Thyroid gland (tissue), 4 donors: ENCODE data around the gene PSMA6. TPM values are rescaled to one million over a fixed set of nuclear protein-coding genes. Genes with fewer than 3 reads are reported as not detected.

ENCODE experiments used
- DNase-seq, 2 donors: peaks; one replicate each; pipeline ENCODE4 v3.0.0-alpha.2; 2019
- H3K27ac ChIP-seq, 3 donors: fragments of 200-600 bp; sonication (generic); 1 replicate in 2 of 3; 2 replicates in 1 of 3; pipeline ENCODE4 v1.5.1; 2016 to 2019; ENCODE audit warnings: mild to moderate bottlenecking in 1 of 3, moderate library complexity in 1 of 3
- H3K27me3 ChIP-seq: fragments of 200-600 bp; sonication (generic); one replicate; pipeline ENCODE4 v1.5.1; 2019
- H3K36me3 ChIP-seq, 2 donors: fragments of 200-600 bp; sonication (generic); one replicate each; pipeline ENCODE4 v1.5.1; 2016 to 2019
- H3K4me1 ChIP-seq, 2 donors: fragments of 200-600 bp; sonication (generic); one replicate each; pipeline ENCODE4 v1.5.1; 2017 to 2019
- H3K4me3 ChIP-seq, 3 donors: fragments of 200-600 bp; sonication (generic); replicated peaks in 1 of 3; 1 replicate in 2 of 3; 2 replicates in 1 of 3; pipeline ENCODE4 v1.5.1; 2016; ENCODE audit warnings: mild to moderate bottlenecking in 1 of 3
- H3K9me3 ChIP-seq: fragments of 200-600 bp; sonication (generic); one replicate; pipeline ENCODE4 v1.5.1; 2017
- POLR2A ChIP-seq, 2 donors: fragments of 450-650 bp; IDR thresholded peaks; one replicate each; pipeline ENCODE4 v1.6.1; 2017; ENCODE audit warnings: antibody characterized with exemption in 2 of 2, mild to moderate bottlenecking in 2 of 2, moderate library complexity in 1 of 2
- WGBS, 2 donors: methylation state at CpG; one replicate each; pipeline ENCODE4 v1.1.5; 2017; 5-methylcytosine and 5-hydroxymethylcytosine counted together
- intact Hi-C: fragments of 100-400 bp; cut with DNase I; formaldehyde crosslinking; loops from one replicate; pipeline ENCODE4 v1.15.1; 2023
- total RNA-seq, 4 donors: library from RNA; depleted of rRNA; stranded (reverse); fragments of >200 nt; gene quantifications; one replicate each; pipeline ENCODE4 v1.2.3, GENCODE V29; 2016
- TF ChIP-seq, protein P1 (sequence below), 6 experiments: fragments of 200-600 bp in 3 of 6; fragments of 450-650 bp in 3 of 6; sonication (generic) in 3 of 6; IDR thresholded peaks; one replicate each; pipeline ENCODE4 v1.5.1; 2016 to 2019; ENCODE audit warnings: antibody characterized with exemption in 6 of 6, mild to moderate bottlenecking in 2 of 6, inconsistent platforms in 1 of 6, moderate library complexity in 1 of 6

PSMA6 gene
- total RNA-seq, 4 donors from 2014 or later = 107 to 157 (median 120) TPM

DNA sequence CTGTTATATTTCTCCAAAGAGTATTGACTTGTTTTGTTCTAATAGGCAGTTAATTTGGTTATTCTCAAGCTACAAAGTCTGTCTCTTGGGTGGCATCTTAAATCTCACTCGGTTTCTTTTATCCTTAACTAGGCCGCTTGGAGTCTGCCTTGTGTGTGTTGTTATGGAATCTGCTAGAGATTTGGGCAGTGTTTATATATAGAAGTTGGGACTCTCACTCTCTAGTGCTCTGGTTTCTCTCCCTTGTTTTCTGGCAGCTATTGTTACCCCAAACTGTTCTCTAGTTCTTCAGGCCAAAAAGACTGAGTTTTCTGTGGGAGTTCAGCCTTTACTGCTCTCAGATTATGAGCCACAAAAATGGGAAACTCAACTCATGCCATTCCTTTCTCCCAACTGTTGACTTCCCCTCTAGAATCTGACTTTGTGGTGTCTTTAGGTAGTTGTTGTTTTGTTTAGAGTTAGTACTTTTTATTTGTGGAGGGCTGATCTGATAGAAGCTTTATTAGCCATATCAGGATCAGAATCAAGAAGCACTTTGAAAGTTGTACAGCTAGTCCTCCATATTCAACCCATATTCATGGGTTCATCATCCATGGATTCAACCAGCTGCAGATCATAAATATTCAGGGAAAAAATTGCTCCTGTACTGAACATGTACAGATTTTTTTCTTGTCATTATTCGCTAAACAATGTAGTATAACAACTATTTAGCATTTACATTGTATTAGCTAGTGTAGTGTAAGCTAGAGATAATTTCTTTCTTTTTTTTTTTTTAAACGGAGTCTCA is 11.2 kb downstream of the PSMA6 start:
- no peak for TF ChIP-seq POLR2A (IDR thresholded peaks at IDR 0.05)
- TF ChIP-seq, protein P1, sequence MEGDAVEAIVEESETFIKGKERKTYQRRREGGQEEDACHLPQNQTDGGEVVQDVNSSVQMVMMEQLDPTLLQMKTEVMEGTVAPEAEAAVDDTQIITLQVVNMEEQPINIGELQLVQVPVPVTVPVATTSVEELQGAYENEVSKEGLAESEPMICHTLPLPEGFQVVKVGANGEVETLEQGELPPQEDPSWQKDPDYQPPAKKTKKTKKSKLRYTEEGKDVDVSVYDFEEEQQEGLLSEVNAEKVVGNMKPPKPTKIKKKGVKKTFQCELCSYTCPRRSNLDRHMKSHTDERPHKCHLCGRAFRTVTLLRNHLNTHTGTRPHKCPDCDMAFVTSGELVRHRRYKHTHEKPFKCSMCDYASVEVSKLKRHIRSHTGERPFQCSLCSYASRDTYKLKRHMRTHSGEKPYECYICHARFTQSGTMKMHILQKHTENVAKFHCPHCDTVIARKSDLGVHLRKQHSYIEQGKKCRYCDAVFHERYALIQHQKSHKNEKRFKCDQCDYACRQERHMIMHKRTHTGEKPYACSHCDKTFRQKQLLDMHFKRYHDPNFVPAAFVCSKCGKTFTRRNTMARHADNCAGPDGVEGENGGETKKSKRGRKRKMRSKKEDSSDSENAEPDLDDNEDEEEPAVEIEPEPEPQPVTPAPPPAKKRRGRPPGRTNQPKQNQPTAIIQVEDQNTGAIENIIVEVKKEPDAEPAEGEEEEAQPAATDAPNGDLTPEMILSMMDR (IDR thresholded peaks at IDR 0.05) = no peak
- intact Hi-C loops = no loop called here
- no peaks in the 10 kb centered on the region for H3K4me1 ChIP-seq

DNA sequence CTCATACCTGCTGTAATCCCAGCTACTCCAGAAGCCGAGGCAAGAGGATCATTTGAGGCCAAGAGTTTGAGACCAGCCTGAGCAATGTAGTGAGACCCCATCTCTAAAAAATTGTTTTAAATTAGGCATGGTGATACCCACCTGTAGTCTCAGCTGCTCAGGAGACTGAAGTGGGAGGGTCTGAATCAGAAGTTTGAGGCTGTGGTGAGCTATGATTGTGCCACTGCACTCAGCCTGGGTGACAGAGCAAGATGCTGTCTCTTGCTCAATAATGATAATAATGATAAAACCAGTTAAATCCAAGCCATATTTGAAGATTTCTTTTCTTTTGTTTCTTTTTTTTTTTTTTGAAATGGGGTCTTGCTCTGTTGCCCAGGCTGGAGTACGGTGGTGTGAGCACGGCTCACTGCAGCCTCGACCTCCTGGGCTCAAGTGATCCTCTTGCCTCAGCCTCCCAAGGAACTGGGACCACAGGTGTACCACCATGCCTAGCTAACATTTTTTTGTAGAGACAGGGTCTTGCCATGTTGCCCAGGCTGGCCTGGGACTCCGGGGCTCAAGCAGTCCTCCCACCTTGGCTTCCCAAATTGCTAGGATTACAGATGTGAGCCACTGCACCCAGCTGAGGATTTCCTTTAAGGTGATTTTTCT is 12.8 kb downstream of the PSMA6 start:
- DNase-seq = no peak
- H3K27me3 ChIP-seq = no peaks in the 10 kb centered on the region
- no peak overlapping the region for H3K4me3 ChIP-seq
- H3K4me1 ChIP-seq = no peaks in the 10 kb centered on the region
- 96 to 98% methylated on average over 5 of the region's 5 CpGs for WGBS, 2 donors
- H3K9me3 ChIP-seq = no peaks in the 10 kb centered on the region
- no peak overlapping the region for H3K27ac ChIP-seq
- peaks cover 9 to 12% of the 10 kb centered on the region in 2 donors for H3K36me3 ChIP-seq
- intact Hi-C loops = no loop called here
- TF ChIP-seq POLR2A (IDR thresholded peaks at IDR 0.05) = no peak
- TF ChIP-seq, protein P1 (IDR thresholded peaks at IDR 0.05) = no peak

More for the DNA sequence above, 11.2 kb downstream of the PSMA6 start:
- no peaks in the 10 kb centered on the region for H3K27me3 ChIP-seq
- no peaks in the 10 kb centered on the region for H3K9me3 ChIP-seq
- WGBS, 2 donors = 96 to 99% methylated on average over 4 of the region's 4 CpGs
- no peak for DNase-seq
- no peak overlapping the region for H3K27ac ChIP-seq
- H3K36me3 ChIP-seq = no peaks in the 10 kb centered on the region
- no peak overlapping the region for H3K4me3 ChIP-seq

DNA sequence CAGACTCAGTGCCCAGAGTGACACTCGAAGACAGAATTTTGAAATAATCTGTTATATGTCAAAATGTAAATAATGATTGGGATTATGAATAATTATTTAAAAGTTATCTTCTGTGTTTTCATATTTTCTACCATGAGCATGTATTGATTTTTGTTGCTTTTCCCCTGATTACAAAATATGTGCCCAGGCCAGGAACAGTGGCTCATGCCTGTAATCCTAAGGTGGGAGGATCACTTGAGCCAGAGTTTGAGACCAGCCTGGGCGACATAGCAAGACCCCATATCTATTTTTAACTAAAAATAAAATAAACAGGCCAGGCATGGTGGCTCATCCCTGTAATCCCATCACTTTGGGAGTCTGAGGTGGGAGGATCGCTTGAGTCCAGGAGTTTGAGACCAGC is 13.5 kb downstream of the PSMA6 start:
- no peaks in the 10 kb centered on the region for H3K27me3 ChIP-seq
- H3K9me3 ChIP-seq = no peaks in the 10 kb centered on the region
- H3K36me3 ChIP-seq = peaks cover 16 to 19% of the 10 kb centered on the region in 2 donors
- H3K4me1 ChIP-seq = no peaks in the 10 kb centered on the region
- intact Hi-C loops = no loop called here
- no peak for DNase-seq
- TF ChIP-seq, protein P1 (IDR thresholded peaks at IDR 0.05) = no peak
- TF ChIP-seq POLR2A (IDR thresholded peaks at IDR 0.05) = no peak
- H3K4me3 ChIP-seq = no peak overlapping the region
- 95% methylated on average over 3 of the region's 3 CpGs for WGBS, 2 donors
- H3K27ac ChIP-seq = no peak overlapping the region

DNA sequence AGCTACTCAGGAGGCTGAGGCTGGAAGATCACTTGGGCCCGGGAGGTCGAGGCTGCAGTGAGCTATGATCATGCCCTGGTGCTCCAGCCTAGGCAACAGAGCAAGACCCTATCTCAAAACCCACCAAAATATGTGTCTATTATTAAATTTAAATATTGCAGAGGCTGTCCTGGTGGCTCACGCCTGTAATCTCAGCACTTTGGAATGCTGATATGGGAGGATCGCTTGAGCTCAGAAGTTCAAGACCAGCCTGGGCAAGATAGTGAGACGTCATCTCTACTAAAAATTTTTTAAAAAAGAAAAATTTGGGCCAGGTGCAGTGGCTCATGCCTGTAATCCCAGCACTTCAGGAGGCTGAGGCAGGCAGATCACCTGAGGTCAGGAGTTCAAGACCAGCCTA is 13.9 kb downstream of the PSMA6 start:
- Histone ChIP-seq H3K4me1 (no peaks in the 10 kb centered on the region), H3K27ac (no peak overlapping the region), H3K4me3 (no peak overlapping the region), H3K27me3 (no peaks in the 10 kb centered on the region), H3K36me3 (peaks cover 19 to 21% of the 10 kb centered on the region in 2 donors), H3K9me3 (no peaks in the 10 kb centered on the region)
- intact Hi-C loops = no loop called here
- TF ChIP-seq POLR2A (IDR thresholded peaks at IDR 0.05) = no peak
- DNase-seq = no peak
- 98 to 100% methylated on average over 5 of the region's 5 CpGs for WGBS, 2 donors

DNA sequence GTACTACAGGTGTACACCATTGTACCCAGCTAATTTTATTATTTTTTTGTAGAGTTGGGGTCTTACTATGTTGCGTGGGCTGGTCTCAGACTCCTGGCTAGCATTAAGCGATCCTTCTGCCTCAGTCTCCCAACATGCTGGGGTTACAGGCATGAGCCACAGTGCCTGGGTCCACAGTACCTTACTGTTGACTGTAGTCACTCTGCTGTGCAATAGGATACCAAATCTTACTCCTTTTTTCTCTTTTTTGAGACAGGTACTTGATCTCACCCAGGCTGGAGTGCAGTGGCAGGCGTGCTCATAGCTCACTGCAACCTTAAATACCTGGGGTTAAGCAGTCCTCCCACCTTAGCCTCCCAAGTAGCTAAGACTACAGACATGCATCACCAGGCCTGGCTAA is 25.6 kb downstream of the PSMA6 start:
- Histone ChIP-seq H3K9me3 (no peaks in the 10 kb centered on the region), H3K36me3 (peaks cover 29 to 37% of the 10 kb centered on the region in 2 donors), H3K4me3 (no peak overlapping the region), H3K4me1 (no peaks in the 10 kb centered on the region), H3K27me3 (no peaks in the 10 kb centered on the region), H3K27ac (no peak overlapping the region)
- no peak for DNase-seq
- no peak for TF ChIP-seq POLR2A (IDR thresholded peaks at IDR 0.05)
- TF ChIP-seq, protein P1 (IDR thresholded peaks at IDR 0.05) = no peak
- WGBS, 2 donors = 97 to 99% methylated on average over 3 of the region's 3 CpGs
- intact Hi-C loops = no loop called here
